ENCODE measurements around the gene UBN1. TPM values are rescaled to one million over a fixed set of nuclear protein-coding genes. Genes with fewer than 3 reads are reported as not detected.

Gene UBN1
- total and polyA plus RNA-seq, 2 of the 13 experiments (the other 11 are each of a cell fraction or from before 2014, with no cell fraction given): 10.6 to 23.5 TPM

DNA sequence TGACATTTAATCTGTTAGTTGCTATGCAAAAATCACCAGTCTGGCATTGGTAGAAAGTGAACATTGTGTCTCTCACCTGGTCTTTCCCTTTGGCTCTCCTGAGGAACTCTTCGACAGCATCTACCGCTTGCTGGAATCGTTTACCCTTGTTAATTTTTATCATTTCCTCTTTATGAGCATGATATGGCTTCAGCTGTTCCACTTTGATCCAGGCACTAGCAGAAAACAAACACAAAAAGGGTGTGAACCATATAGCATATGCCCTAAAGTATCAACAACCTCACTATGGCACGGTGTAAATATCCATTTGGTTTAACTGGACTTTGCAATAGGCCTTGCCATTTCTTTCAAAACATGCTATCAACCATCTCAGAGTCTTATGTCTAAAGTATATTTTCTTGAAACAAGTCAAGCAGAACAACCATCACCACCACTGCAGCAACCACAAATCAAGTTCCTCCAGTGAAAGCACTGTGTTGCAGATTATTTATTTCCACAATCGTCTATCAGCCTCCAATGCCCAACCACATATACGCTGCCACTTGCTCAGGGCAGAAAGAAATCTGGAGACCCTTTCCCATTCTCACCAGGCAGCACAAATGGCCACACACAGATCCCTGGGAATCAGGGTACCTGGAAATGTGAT, 14.5 kb upstream of the UBN1 start:
- H3K9me3 ChIP-seq (ENCODE audit: low read length): no peaks in the 10 kb centered on the region
- H3K36me3 ChIP-seq (replicated peaks in 1 of 2; ENCODE audit: control insufficient read depth in 1 of 2, insufficient read depth in 2 of 2, low read length in 2 of 2): peaks cover 27 to 82% of the 10 kb centered on the region in 2 experiments
- no peak for ATAC-seq
- no peak for FAIRE-seq
- H3K9ac ChIP-seq (ENCODE audit: insufficient read depth, low read depth, low read length): no peak overlapping the region
- H3K4me2 ChIP-seq (ENCODE audit: low read depth, low read length): no peak overlapping the region
- TF ChIP-seq PAF1 (CRISPR knock-in tag; IDR thresholded peaks at IDR 0.05): no peak
- TF ChIP-seq PPARG (CRISPR knock-in tag; conservative IDR thresholded peaks at IDR 0.05): no peak
- H4K20me1 ChIP-seq (ENCODE audit: insufficient read depth, low read length): no peaks in the 10 kb centered on the region
- H3K27ac ChIP-seq (ENCODE audit: extremely low read length, insufficient read depth, low read length): no peak overlapping the region
- no TSS peak for BruUV-seq (replicated peaks)
- H3K4me3 ChIP-seq (replicated peaks in 1 of 3; ENCODE audit: insufficient read depth in 1 of 3, low read depth in 2 of 3, low read length in 3 of 3): no peak overlapping the region
- H3K4me1 ChIP-seq (ENCODE audit: insufficient read depth, low read length): no peaks in the 10 kb centered on the region
- POLR2A ChIA-PET: no interaction called here
- peaks cover 8% of the 10 kb centered on the region for H3K79me2 ChIP-seq (ENCODE audit: insufficient read depth, low read length)
- 98% methylated on average over 6 of the region's 6 CpGs for WGBS (ENCODE audit: low lambda C conversion rate)
- H3K27me3 ChIP-seq (ENCODE audit: control insufficient read depth in 1 of 2, insufficient read depth in 2 of 2, low read length in 2 of 2): no peaks in the 10 kb centered on the region
- in situ Hi-C loops (cut with HindIII; ENCODE audit: extremely low pct_ligation_motif_present, low pct_unique_long_range_greater_than_20kb) (no loop called here), intact Hi-C loops (cut with micrococcal nuclease; ENCODE audit: unreplicated experiment) (no loop called here)
- H2AFZ ChIP-seq (ENCODE audit: low read length): no peak overlapping the region
- no peak for DNase-seq (ENCODE audit: low spot score)
- CTCF ChIA-PET (ENCODE audit: low intra/inter-chr PET ratio, low total read pairs): no interaction called here

- H3K27ac ChIP-seq (ENCODE audit: extremely low read length, insufficient read depth, low read length): no peak overlapping the region
- H3K4me2 ChIP-seq (ENCODE audit: low read depth, low read length): no peak overlapping the region
- H3K79me2 ChIP-seq (ENCODE audit: insufficient read depth, low read length): peaks cover 8% of the 10 kb centered on the region
- no peak for TF ChIP-seq BRD4 (CRISPR knock-in tag; IDR thresholded peaks at IDR 0.05)
- TF ChIP-seq ZFP82 (CRISPR knock-in tag; IDR thresholded peaks at IDR 0.05; ENCODE audit: borderline replicate concordance): no peak
- no peak for TF ChIP-seq NCOA5 (CRISPR knock-in tag; IDR thresholded peaks at IDR 0.05)
- no peak for TF ChIP-seq NR1H2 (CRISPR knock-in tag; IDR thresholded peaks at IDR 0.05; ENCODE audit: borderline replicate concordance, low read depth)
- no peak for TF ChIP-seq MEIS2 (CRISPR knock-in tag; IDR thresholded peaks at IDR 0.05)
- TF ChIP-seq, protein P1, sequence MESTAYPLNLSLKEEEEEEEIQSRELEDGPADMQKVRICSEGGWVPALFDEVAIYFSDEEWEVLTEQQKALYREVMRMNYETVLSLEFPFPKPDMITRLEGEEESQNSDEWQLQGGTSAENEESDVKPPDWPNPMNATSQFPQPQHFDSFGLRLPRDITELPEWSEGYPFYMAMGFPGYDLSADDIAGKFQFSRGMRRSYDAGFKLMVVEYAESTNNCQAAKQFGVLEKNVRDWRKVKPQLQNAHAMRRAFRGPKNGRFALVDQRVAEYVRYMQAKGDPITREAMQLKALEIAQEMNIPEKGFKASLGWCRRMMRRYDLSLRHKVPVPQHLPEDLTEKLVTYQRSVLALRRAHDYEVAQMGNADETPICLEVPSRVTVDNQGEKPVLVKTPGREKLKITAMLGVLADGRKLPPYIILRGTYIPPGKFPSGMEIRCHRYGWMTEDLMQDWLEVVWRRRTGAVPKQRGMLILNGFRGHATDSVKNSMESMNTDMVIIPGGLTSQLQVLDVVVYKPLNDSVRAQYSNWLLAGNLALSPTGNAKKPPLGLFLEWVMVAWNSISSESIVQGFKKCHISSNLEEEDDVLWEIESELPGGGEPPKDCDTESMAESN (CRISPR knock-in tag; conservative IDR thresholded peaks at IDR 0.05): no peak
- no peak for TF ChIP-seq RXRA (CRISPR knock-in tag; IDR thresholded peaks at IDR 0.05)
- TF ChIP-seq ZNF441 (CRISPR knock-in tag; IDR thresholded peaks at IDR 0.05; ENCODE audit: borderline replicate concordance): no peak
- no peak for TF ChIP-seq LRRFIP1 (CRISPR knock-in tag; conservative IDR thresholded peaks at IDR 0.05)
- no peak for TF ChIP-seq SNRNP70 (IDR thresholded peaks at IDR 0.05; ENCODE audit: low read depth, low read length)
- TF ChIP-seq ZNF720 (CRISPR knock-in tag; IDR thresholded peaks at IDR 0.05): no peak
- no peak for FAIRE-seq
- H4K20me1 ChIP-seq (ENCODE audit: insufficient read depth, low read length): no peaks in the 10 kb centered on the region
- ChIA-PET CTCF (ENCODE audit: low intra/inter-chr PET ratio, low total read pairs) (no interaction called here), POLR2A (no interaction called here)
- H3K4me1 ChIP-seq (ENCODE audit: insufficient read depth, low read length): no peaks in the 10 kb centered on the region
- H2AFZ ChIP-seq (ENCODE audit: low read length): no peak overlapping the region
- BruUV-seq (replicated peaks): no TSS peak
- no peak overlapping the region for H3K9ac ChIP-seq (ENCODE audit: insufficient read depth, low read depth, low read length)
- in situ Hi-C loops (cut with HindIII; ENCODE audit: extremely low pct_ligation_motif_present, low pct_unique_long_range_greater_than_20kb): no loop called here
- H3K36me3 ChIP-seq (replicated peaks in 1 of 2; ENCODE audit: control insufficient read depth in 1 of 2, insufficient read depth in 2 of 2, low read length in 2 of 2): peaks cover 26 to 81% of the 10 kb centered on the region in 2 experiments
- H3K27me3 ChIP-seq (ENCODE audit: control insufficient read depth in 1 of 2, insufficient read depth in 2 of 2, low read length in 2 of 2): no peaks in the 10 kb centered on the region
- DNase-seq (ENCODE audit: low spot score): no peak
- no peaks in the 10 kb centered on the region for H3K9me3 ChIP-seq (ENCODE audit: low read length)
- no peak overlapping the region for H3K4me3 ChIP-seq (replicated peaks in 1 of 3; ENCODE audit: insufficient read depth in 1 of 3, low read depth in 2 of 3, low read length in 3 of 3)
- no peak for ATAC-seq
- intact Hi-C loops (cut with micrococcal nuclease; ENCODE audit: unreplicated experiment): no loop called here
- 100% methylated on average over 1 of the region's 1 CpG for WGBS (ENCODE audit: low lambda C conversion rate)
Measured at GRCh38 chr16:4833584-4833983, 13.7 kb upstream of the UBN1 start.

All from HepG2 (cell line).